GM23248 (cell line): ENCODE data around the gene DENND1A.

Experiments
- EZH2 ChIP-seq: fragments of 200-600 bp; sonication (generic); IDR thresholded peaks from 2 replicates; pipeline ENCODE4 v1.6.1; 2018; ENCODE audit warnings: antibody characterized with exemption, mild to moderate bottlenecking; ENCODE audit not compliant: insufficient read depth, poor library complexity, severe bottlenecking
- EZH2phosphoT487 ChIP-seq: fragments of 200-600 bp; sonication (generic); IDR thresholded peaks from 2 replicates; pipeline ENCODE4 v1.6.1; 2018; ENCODE audit warnings: antibody characterized with exemption, moderate library complexity, mild to moderate bottlenecking, low read depth; ENCODE audit not compliant: insufficient read depth

GRCh38 chr9:123691765-123692303 is 238.1 kb downstream of the DENND1A start:
- TF ChIP-seq EZH2phosphoT487 (no peak), EZH2 (no peak)
